Hematopoietic multipotent progenitor cell treated with erythropoietin and hydrocortisone succinate and interleukin-3 and kit ligand, for 17 days (in vitro differentiated cells): ENCODE data around the gene NFATC2IP.
"Not testable (repeated sequence)": the region's sequence is repeated elsewhere in the genome, so short reads cannot be mapped to it uniquely, and the experiment has no call there.

ENCODE experiments used
- DNase-seq: peaks from one replicate; pipeline ENCODE4 v3.0.0-alpha.2; 2015; ENCODE audit warnings: low spot score

NFATC2IP gene

GRCh38 chr16:28926284-28926683, 24.5 kb upstream of the NFATC2IP start:
- DNase-seq = not testable (repeated sequence)

- DNase-seq = no peak
Measured at GRCh38 chr16:28927815-28928214, 22.9 kb upstream of the NFATC2IP start.

GRCh38 chr16:28930203-28930602, 20.5 kb upstream of the NFATC2IP start:
- DNase-seq = no peak

- no peak for DNase-seq
Measured at GRCh38 chr16:28930652-28931051, 20.1 kb upstream of the NFATC2IP start.

- no peak for DNase-seq
Measured at GRCh38 chr16:28931801-28932225, 18.9 kb upstream of the NFATC2IP start, which contains the start of gene CD19. CD19 (plus strand) TSS chr16:28931971; CDS start chr16:28932001, 30 bp downstream.

- DNase-seq = no peak
Measured at GRCh38 chr16:28932339-28933141, 18.2 kb upstream of the NFATC2IP start.

- DNase-seq = no peak
Measured at GRCh38 chr16:28933171-28933570, 17.6 kb upstream of the NFATC2IP start.

- DNase-seq = no peak
Measured at GRCh38 chr16:28935346-28935745, 15.4 kb upstream of the NFATC2IP start.

GRCh38 chr16:28935924-28936783, 14.6 kb upstream of the NFATC2IP start:
- DNase-seq = peak; percentile 83

GRCh38 chr16:28936784-28937155, 14.0 kb upstream of the NFATC2IP start:
- no peak for DNase-seq

GRCh38 chr16:28937222-28937876, 13.4 kb upstream of the NFATC2IP start:
- DNase-seq = no peak

GRCh38 chr16:28938721-28939120, 12.0 kb upstream of the NFATC2IP start:
- DNase-seq = no peak

GRCh38 chr16:28939825-28940224, 10.9 kb upstream of the NFATC2IP start:
- not testable (repeated sequence) for DNase-seq

- no peak for DNase-seq
Measured at GRCh38 chr16:28943281-28943680, 7.5 kb upstream of the NFATC2IP start.

GRCh38 chr16:28946681-28947080, 4.1 kb upstream of the NFATC2IP start:
- no peak for DNase-seq

GRCh38 chr16:28951410-28951943, 740 bp downstream of the NFATC2IP start:
- peak; percentile 52 for DNase-seq

- DNase-seq = no peak
Measured at GRCh38 chr16:28958216-28958615, 7.5 kb downstream of the NFATC2IP start.

GRCh38 chr16:28958836-28959235, 8.1 kb downstream of the NFATC2IP start:
- DNase-seq = no peak

GRCh38 chr16:28964072-28964471, 13.3 kb downstream of the NFATC2IP start:
- DNase-seq = no peak

GRCh38 chr16:28964496-28964895, 13.8 kb downstream of the NFATC2IP start:
- no peak for DNase-seq

GRCh38 chr16:28967156-28967555, 16.4 kb downstream of the NFATC2IP start:
- DNase-seq = no peak

- DNase-seq = not testable (repeated sequence)
Measured at GRCh38 chr16:28969696-28970095, 19.0 kb downstream of the NFATC2IP start.
